Transverse colon (tissue), 4 donors: ENCODE data around the gene BORA. TPM values are rescaled to one million over a fixed set of nuclear protein-coding genes. Genes with fewer than 3 reads are reported as not detected.
"Not testable (repeated sequence)": the region's sequence is repeated elsewhere in the genome, so short reads cannot be mapped to it uniquely, and the experiment has no call there.

ENCODE experiments used
- DNase-seq: peaks from one replicate; pipeline ENCODE4 v3.0.0-alpha.2; 2019
- H3K27ac ChIP-seq, 4 donors: fragments of 200-600 bp; sonication (generic); 2 replicates each; pipeline ENCODE4 v1.5.1; 2016 to 2018; ENCODE audit warnings: inconsistent platforms in 4 of 4
- H3K27me3 ChIP-seq: fragments of 200-600 bp; sonication (generic); 2 replicates; pipeline ENCODE4 v1.5.1; 2017; ENCODE audit warnings: inconsistent platforms
- H3K36me3 ChIP-seq, 4 donors: fragments of 200-600 bp; sonication (generic); 2 replicates each; pipeline ENCODE4 v1.5.1; 2017 to 2019; ENCODE audit warnings: inconsistent platforms in 4 of 4
- H3K4me1 ChIP-seq, 4 donors: fragments of 200-600 bp; sonication (generic); 2 replicates each; pipeline ENCODE4 v1.5.1; 2017 to 2020; ENCODE audit warnings: inconsistent platforms in 4 of 4
- H3K4me3 ChIP-seq, 4 donors: fragments of 200-600 bp; sonication (generic); 1 replicate in 1 of 4; 2 replicates in 3 of 4; pipeline versions ENCODE4 v1.5.1 to v1.6.1; 2017 to 2019; ENCODE audit warnings: inconsistent platforms in 4 of 4
- H3K9me3 ChIP-seq, 2 donors: fragments of 200-600 bp; sonication (generic); 2 replicates each; pipeline ENCODE4 v1.5.1; 2017 to 2019; ENCODE audit warnings: inconsistent platforms in 2 of 2
- EP300 ChIP-seq: sonication (generic); formaldehyde crosslinking; IDR thresholded peaks from one replicate; pipeline ENCODE4 v1.6.1; 2017; ENCODE audit warnings: antibody characterized with exemption, low read depth
- POLR2A ChIP-seq: fragments of 450-650 bp; IDR thresholded peaks from one replicate; pipeline ENCODE4 v1.6.1; 2016; ENCODE audit warnings: antibody characterized with exemption, mild to moderate bottlenecking, moderate library complexity
- POLR2AphosphoS5 ChIP-seq, 3 donors: sonication (generic); formaldehyde crosslinking; IDR thresholded peaks; one replicate each; pipeline ENCODE4 v1.6.1; 2016; ENCODE audit warnings: antibody characterized with exemption in 3 of 3
- WGBS, 2 donors: methylation state at CpG; one replicate each; pipeline ENCODE4 v1.1.5; 2018; ENCODE audit warnings: low coverage in 1 of 2; 5-methylcytosine and 5-hydroxymethylcytosine counted together
- in situ Hi-C, 4 donors: fragments of 200-750 bp; cut with MboI; loops; one replicate each; pipeline versions ENCODE4 v1.15.0 to v1.15.1; 2017; ENCODE audit warnings: low sequenced_read_pairs in 3 of 4, low pct_ligation_motif_present in 1 of 4, low pct_unique_long_range_greater_than_20kb in 1 of 4
- intact Hi-C: fragments of 100-400 bp; cut with DNase I; formaldehyde crosslinking; loops from one replicate; pipeline ENCODE4 v1.15.1; 2023; ENCODE audit warnings: low total_unique reads
- total RNA-seq, 4 donors: library from RNA; depleted of rRNA; stranded (reverse); fragments of >200 nt; gene quantifications; one replicate each; pipeline ENCODE4 v1.1.0, GENCODE V29; 2016
- TF ChIP-seq, protein P1 (sequence below), 5 experiments: fragments of 200-600 bp in 3 of 5; fragments of 450-650 bp in 2 of 5; sonication (generic) in 3 of 5; IDR thresholded peaks; 1 replicate in 2 of 5; 2 replicates in 3 of 5; pipeline ENCODE4 v1.5.1; 2016 to 2017; ENCODE audit warnings: antibody characterized with exemption in 5 of 5, inconsistent platforms in 3 of 5, mild to moderate bottlenecking in 2 of 5, moderate library complexity in 1 of 5

Gene BORA
- total RNA-seq, 4 donors from 2014 or later = 2.2 to 80.0 (median 7.7) TPM

DNA sequence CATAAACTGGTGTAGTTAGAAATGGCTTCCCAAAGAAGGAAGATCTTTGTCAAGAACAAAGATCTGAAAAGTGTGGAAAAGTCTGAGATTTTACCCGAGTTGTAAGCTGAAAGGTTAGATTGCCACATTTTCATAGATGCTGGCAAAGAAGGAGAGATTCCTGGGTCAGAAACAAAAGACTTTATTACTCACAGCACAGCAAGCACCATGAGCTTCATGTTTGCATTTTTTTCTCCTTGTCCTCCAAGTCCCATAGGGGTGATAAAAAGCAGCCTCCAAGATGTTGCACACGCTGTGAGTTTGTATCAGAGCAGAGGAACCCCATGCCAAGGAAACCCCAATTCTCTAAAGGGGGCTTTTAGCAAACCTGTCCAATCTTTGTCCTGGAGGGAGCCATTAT lies 29.6 kb upstream of the BORA start:
- TF ChIP-seq EP300 = no peak
- Histone ChIP-seq H3K4me1 (no peaks in the 10 kb centered on the region), H3K27ac (no peak overlapping the region), H3K9me3 (no peaks in the 10 kb centered on the region), H3K4me3 (no peak overlapping the region), H3K36me3 (no peaks in the 10 kb centered on the region), H3K27me3 (no peaks in the 10 kb centered on the region)
- intact Hi-C loops = no loop called here
- WGBS, 2 donors = 63 to 76% methylated on average over 2 of the region's 2 CpGs
- in situ Hi-C loops = no loop called here
- no peak for DNase-seq

DNA sequence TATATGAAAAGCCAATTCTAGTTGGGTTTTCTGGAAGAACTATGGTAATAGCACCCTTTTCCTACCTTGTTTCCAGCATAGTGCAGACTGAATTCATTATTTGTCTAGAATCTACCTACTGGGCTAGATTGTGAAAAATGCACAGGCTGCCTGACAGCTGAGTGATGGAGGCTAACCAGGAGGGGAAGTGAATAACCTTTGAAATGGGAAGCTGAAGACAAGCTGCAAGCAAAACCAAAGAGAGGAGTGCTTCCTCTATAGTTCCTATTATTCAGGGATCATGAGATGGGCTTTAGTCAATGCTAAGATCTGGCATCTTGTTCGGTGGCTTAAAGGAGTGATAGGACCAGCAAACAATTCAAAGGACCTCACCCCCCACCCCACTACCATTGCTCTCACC lies 27.2 kb upstream of the BORA start:
- H3K27me3 ChIP-seq = no peaks in the 10 kb centered on the region
- H3K4me1 ChIP-seq = no peaks in the 10 kb centered on the region
- no peaks in the 10 kb centered on the region for H3K9me3 ChIP-seq
- TF ChIP-seq, protein P1, sequence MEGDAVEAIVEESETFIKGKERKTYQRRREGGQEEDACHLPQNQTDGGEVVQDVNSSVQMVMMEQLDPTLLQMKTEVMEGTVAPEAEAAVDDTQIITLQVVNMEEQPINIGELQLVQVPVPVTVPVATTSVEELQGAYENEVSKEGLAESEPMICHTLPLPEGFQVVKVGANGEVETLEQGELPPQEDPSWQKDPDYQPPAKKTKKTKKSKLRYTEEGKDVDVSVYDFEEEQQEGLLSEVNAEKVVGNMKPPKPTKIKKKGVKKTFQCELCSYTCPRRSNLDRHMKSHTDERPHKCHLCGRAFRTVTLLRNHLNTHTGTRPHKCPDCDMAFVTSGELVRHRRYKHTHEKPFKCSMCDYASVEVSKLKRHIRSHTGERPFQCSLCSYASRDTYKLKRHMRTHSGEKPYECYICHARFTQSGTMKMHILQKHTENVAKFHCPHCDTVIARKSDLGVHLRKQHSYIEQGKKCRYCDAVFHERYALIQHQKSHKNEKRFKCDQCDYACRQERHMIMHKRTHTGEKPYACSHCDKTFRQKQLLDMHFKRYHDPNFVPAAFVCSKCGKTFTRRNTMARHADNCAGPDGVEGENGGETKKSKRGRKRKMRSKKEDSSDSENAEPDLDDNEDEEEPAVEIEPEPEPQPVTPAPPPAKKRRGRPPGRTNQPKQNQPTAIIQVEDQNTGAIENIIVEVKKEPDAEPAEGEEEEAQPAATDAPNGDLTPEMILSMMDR (IDR thresholded peaks at IDR 0.05) = no peak
- no peak for TF ChIP-seq EP300
- no peak for TF ChIP-seq POLR2AphosphoS5 (IDR thresholded peaks at IDR 0.05)
- TF ChIP-seq POLR2A = no peak
- WGBS, 2 donors = 86% methylated on average over 1 of the region's 1 CpG; no CpG with 5 or more reads in 1 of the 2 donors
- no peak overlapping the region for H3K4me3 ChIP-seq
- H3K27ac ChIP-seq = no peak overlapping the region
- in situ Hi-C loops = no loop called here
- no peaks in the 10 kb centered on the region for H3K36me3 ChIP-seq
- DNase-seq = no peak
- intact Hi-C loops = no loop called here

DNA sequence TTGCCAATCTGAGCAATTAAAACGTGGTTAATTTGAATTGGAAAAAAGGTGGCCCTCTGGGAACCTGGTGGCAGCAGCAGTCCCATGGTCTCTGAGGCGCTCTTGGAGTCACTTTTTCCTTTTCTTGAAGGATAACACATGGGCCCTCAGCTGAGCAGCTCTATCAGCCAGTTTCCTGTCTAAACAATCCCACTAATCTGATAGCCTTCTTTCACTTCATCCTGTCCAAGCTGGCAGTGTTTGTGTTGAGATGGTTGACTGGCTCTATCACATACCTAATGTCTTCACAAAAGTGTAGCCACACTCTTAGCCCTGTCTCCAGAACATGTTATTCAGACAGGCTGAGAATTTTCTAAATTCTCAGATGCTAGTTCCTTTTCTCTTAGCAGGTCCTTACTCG lies 10.9 kb upstream of the BORA start:
- Histone ChIP-seq H3K27ac (no peak overlapping the region), H3K4me3 (no peak overlapping the region), H3K4me1 (no peaks in the 10 kb centered on the region), H3K9me3 (no peaks in the 10 kb centered on the region), H3K36me3 (peaks cover 0 to 38% (median 18%) of the 10 kb centered on the region in 4 donors), H3K27me3 (no peaks in the 10 kb centered on the region)
- intact Hi-C loops = no loop called here
- no peak for DNase-seq
- in situ Hi-C loops = no loop called here
- WGBS, 2 donors = 62 to 63% methylated on average over 3 of the region's 3 CpGs
- TF ChIP-seq POLR2A = no peak
- TF ChIP-seq, protein P1 (IDR thresholded peaks at IDR 0.05) = no peak
- TF ChIP-seq POLR2AphosphoS5 (IDR thresholded peaks at IDR 0.05) = no peak
- no peak for TF ChIP-seq EP300

DNA sequence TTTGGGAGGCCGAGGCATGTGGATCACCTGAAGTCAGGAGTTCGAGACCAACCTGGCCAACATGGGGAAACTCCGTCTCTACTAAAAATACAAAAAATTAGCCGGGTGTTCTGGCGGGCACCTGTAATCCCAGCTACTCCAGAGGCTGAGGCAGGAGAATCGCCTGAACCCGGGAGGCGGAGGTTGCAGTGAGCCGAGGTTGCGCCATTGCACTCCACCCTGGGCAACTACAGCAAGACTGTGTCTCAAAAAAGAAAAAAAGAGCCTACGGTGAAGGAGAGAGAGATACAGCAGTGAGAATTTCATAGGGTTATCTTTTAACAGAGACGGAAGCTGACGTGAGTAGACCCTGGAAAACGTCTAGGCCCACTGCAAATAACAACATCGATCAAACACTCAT lies 1.5 kb upstream of the BORA start:
- H3K36me3 ChIP-seq, DNase-seq, in situ Hi-C loops, H3K9me3 ChIP-seq, H3K27me3 ChIP-seq, intact Hi-C loops, H3K27ac ChIP-seq: not testable (repeated sequence)
- Histone ChIP-seq H3K4me1 (peaks cover 5 to 33% (median 27%) of the 10 kb centered on the region in 4 donors), H3K4me3 (peak overlapping the region in 2 of 4 donors; percentile 84 to 91)
- 72 to 83% methylated on average over 5 to 15 of the region's 15 CpGs for WGBS, 2 donors

DNA sequence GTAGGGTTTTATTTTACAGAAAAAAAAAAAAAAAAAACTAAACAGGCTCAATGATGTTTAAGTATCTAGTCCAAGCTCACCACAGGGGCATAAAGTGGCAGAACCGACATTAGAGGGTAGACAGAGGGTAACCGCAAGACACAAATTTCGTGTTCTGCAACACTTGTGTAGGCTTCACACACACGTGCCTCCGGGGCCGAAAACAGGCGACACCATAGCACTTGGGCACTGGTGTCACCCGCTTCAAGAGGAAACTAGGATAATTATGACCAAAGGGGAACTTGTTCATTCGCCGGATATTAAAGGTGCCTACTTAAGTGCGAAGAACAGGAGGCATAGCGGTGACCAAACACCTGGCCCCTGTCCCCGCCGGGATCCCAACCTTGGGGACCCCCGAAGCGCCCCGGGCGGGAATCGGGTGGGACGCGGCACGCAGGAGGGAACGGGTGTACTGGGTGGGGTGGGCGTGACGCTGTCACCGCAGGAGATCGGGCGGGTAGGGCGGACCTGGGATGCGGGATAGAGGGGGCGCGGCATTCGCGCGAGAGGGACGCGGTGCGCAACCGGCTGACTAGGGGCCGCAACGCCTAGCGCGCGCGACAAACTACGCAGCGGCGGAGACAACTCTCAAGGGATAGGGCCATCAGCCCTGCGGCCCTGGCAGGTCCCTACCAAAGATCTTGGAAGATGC lies 852 bp upstream of the BORA start:
- peak overlapping the region; percentile 73 to 90 (median 80) for H3K27ac ChIP-seq
- no peaks in the 10 kb centered on the region for H3K36me3 ChIP-seq
- peak; percentile 63 for DNase-seq
- peak overlapping the region; percentile 79 to 91 (median 83) for H3K4me3 ChIP-seq
- H3K4me1 ChIP-seq = peaks cover 5 to 33% (median 27%) of the 10 kb centered on the region in 4 donors
- WGBS, 2 donors = 3 to 6% methylated on average over 7 to 37 of the region's 49 CpGs
- intact Hi-C loops (no loop called here), in situ Hi-C loops (no loop called here)
- no peak for TF ChIP-seq POLR2A
- TF ChIP-seq, protein P1 (IDR thresholded peaks at IDR 0.05) = no peak
- TF ChIP-seq EP300 = no peak
- no peak for TF ChIP-seq POLR2AphosphoS5 (IDR thresholded peaks at IDR 0.05)
- H3K27me3 ChIP-seq = no peaks in the 10 kb centered on the region
- H3K9me3 ChIP-seq = no peaks in the 10 kb centered on the region
